ENCODE results near the gene AXDND1.

AXDND1 gene

GRCh38 chr1:179325836-179326235, 39.9 kb upstream of the AXDND1 start:
- H3K4me1 ChIP-seq = no peaks in the 10 kb centered on the region
- H3K9me3 ChIP-seq = peaks cover 0 to 4% (median 0%) of the 10 kb centered on the region in 3 donors
- DNase-seq = no peak
- H3K36me3 ChIP-seq = no peaks in the 10 kb centered on the region
- intact Hi-C loops (cut with DNase I; ENCODE audit: low total_unique reads) = no loop called here
- no peak overlapping the region for H3K4me3 ChIP-seq
- no peak overlapping the region for H3K27ac ChIP-seq
- no peak for TF ChIP-seq CTCF (IDR thresholded peaks at IDR 0.05)
- no peaks in the 10 kb centered on the region for H3K27me3 ChIP-seq

GRCh38 chr1:179326746-179327145, 39.0 kb upstream of the AXDND1 start:
- Histone ChIP-seq H3K36me3 (no peaks in the 10 kb centered on the region), H3K27me3 (no peaks in the 10 kb centered on the region), H3K4me3 (no peak overlapping the region), H3K4me1 (no peaks in the 10 kb centered on the region), H3K9me3 (peaks cover 0 to 4% (median 0%) of the 10 kb centered on the region in 3 donors), H3K27ac (no peak overlapping the region)
- no peak for DNase-seq
- intact Hi-C loops (cut with DNase I; ENCODE audit: low total_unique reads) = no loop called here
- TF ChIP-seq CTCF (IDR thresholded peaks at IDR 0.05) = no peak

GRCh38 chr1:179327196-179327595, 38.6 kb upstream of the AXDND1 start:
- intact Hi-C loops (cut with DNase I; ENCODE audit: low total_unique reads) = no loop called here
- no peak for DNase-seq
- Histone ChIP-seq H3K36me3 (no peaks in the 10 kb centered on the region), H3K4me3 (no peak overlapping the region), H3K9me3 (peaks cover 0 to 4% (median 0%) of the 10 kb centered on the region in 3 donors), H3K4me1 (no peaks in the 10 kb centered on the region), H3K27ac (no peak overlapping the region), H3K27me3 (no peaks in the 10 kb centered on the region)
- TF ChIP-seq CTCF (IDR thresholded peaks at IDR 0.05) = no peak

DNA sequence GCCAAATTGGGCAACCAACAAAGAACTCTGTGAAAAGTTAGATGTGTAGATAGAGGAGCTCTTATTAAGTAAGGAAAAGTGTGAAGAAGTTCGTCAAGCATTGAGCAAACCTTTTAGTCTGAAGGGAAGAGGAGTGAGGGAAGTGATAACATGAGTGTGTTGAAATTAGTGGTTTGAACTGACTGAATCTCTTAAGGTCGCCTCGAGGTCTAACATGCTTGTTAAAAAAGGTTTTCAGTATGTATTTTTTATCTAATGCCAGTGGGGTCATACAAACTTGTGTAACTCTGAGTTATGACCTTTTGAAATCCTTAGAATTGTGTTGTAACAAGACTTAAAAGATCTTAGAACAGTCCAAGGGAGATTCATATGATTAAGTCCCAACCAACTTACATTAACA, 38.1 kb upstream of the AXDND1 start:
- Histone ChIP-seq H3K9me3 (peaks cover 0 to 4% (median 0%) of the 10 kb centered on the region in 3 donors), H3K27me3 (no peaks in the 10 kb centered on the region), H3K4me3 (no peak overlapping the region), H3K36me3 (no peaks in the 10 kb centered on the region), H3K4me1 (no peaks in the 10 kb centered on the region), H3K27ac (no peak overlapping the region)
- intact Hi-C loops (cut with DNase I; ENCODE audit: low total_unique reads) = no loop called here
- no peak for TF ChIP-seq CTCF (IDR thresholded peaks at IDR 0.05)
- DNase-seq = no peak

- intact Hi-C loops (cut with DNase I; ENCODE audit: low total_unique reads) = no loop called here
- Histone ChIP-seq H3K27me3 (no peaks in the 10 kb centered on the region), H3K27ac (no peak overlapping the region), H3K36me3 (no peaks in the 10 kb centered on the region), H3K4me3 (no peak overlapping the region), H3K4me1 (no peaks in the 10 kb centered on the region), H3K9me3 (peaks cover 0 to 4% (median 0%) of the 10 kb centered on the region in 3 donors)
- no peak for DNase-seq
- TF ChIP-seq CTCF (IDR thresholded peaks at IDR 0.05) = no peak
Observed at GRCh38 chr1:179329862-179330261, 35.9 kb upstream of the AXDND1 start.

DNA sequence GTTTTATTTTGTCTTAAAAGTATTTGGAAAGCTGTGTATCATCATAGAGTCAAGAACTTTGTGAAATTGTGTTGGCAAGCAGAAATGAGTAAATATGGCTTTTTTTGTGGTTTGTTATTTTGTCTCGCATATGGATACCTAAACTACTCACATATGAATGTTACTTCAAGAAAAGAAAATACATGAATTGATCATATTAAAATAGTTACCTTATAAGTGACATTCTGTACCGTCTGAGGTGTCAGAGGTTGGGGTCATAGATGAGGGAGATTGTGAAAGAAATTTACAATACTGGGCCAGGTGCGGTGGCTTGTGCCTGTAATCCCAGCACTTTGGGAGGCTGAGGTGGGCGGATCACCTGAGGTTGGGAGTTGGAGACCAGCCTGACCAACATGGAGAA, 31.3 kb upstream of the AXDND1 start:
- Histone ChIP-seq H3K4me1 (no peaks in the 10 kb centered on the region), H3K9me3 (peaks cover 0 to 4% (median 0%) of the 10 kb centered on the region in 3 donors), H3K27me3 (no peaks in the 10 kb centered on the region), H3K36me3 (peaks cover 10 to 11% (median 11%) of the 10 kb centered on the region in 3 donors), H3K27ac (no peak overlapping the region), H3K4me3 (no peak overlapping the region)
- intact Hi-C loops (cut with DNase I; ENCODE audit: low total_unique reads) = no loop called here
- no peak for TF ChIP-seq CTCF (IDR thresholded peaks at IDR 0.05)
- no peak for DNase-seq

Measured in tibial artery (tissue), 4 donors.